Measurements from ENCODE around the gene POR. TPM values are rescaled to one million over a fixed set of nuclear protein-coding genes. Genes with fewer than 3 reads are reported as not detected.

POR gene
- total RNA-seq, 1 experiment from 2014 or later: 151 TPM

DNA sequence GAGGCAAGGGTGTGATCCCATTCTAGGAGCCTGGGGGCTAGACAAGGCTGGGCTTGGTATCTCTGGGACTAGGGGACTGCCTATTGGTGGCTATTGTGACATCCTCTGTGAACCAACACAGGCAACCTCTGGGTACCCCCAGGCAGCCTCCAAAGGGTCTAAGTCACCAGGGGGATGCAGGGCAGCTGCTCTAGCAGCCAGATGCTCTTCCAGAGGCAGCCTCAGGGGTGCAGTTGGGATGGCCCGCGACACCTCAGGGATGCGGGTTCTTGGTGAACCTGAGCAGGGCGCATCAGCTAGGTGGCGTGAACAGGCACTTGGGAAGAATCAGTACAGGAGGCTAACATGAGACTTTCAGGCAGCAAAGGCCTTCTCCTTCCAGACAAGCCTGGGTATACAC lies 81.0 kb downstream of the POR start (continued):
- TF ChIP-seq ZNF532 (CRISPR knock-in tag; IDR thresholded peaks at IDR 0.05; ENCODE audit: borderline replicate concordance) (no peak), ZNF423 (CRISPR knock-in tag; IDR thresholded peaks at IDR 0.05) (no peak)

- Mint-ChIP-seq H3K4me1 (peaks cover 9% of the 10 kb centered on the region), H3K36me3 (peaks cover 2% of the 10 kb centered on the region; the same call in 1 of the 2 replicates), H3K4me3 (no peak overlapping the region), H3K27me3 (ENCODE audit: low read depth) (no peaks in the 10 kb centered on the region), H3K27ac (peak overlapping the region; percentile 11; the same call in 1 of the 2 replicates), H3K9me3 (no peaks in the 10 kb centered on the region)
- POLR2A ChIA-PET: no interaction called here
- CTCF ChIA-PET: interaction anchor here (1.5 kb wide), 1 partner anchor 24 kb away, joined by 5 read pairs; no protein-coding TSS in a partner anchor
- TF ChIP-seq HMGA2 (CRISPR knock-in tag; IDR thresholded peaks at IDR 0.05) (no peak), NR2C2 (CRISPR knock-in tag; IDR thresholded peaks at IDR 0.05) (no peak), ZBTB43 (CRISPR knock-in tag; IDR thresholded peaks at IDR 0.05) (no peak), NFYB (CRISPR knock-in tag; conservative IDR thresholded peaks at IDR 0.05; ENCODE audit: low read depth) (no peak), TCF7 (CRISPR knock-in tag; IDR thresholded peaks at IDR 0.05; ENCODE audit: low read depth) (no peak), MAX (CRISPR knock-in tag; IDR thresholded peaks at IDR 0.05) (no peak), ELF4 (CRISPR knock-in tag; IDR thresholded peaks at IDR 0.05; ENCODE audit: low read depth) (no peak), ZNF512 (CRISPR knock-in tag; IDR thresholded peaks at IDR 0.05; ENCODE audit: borderline replicate concordance) (no peak)
- TF ChIP-seq, protein P1, sequence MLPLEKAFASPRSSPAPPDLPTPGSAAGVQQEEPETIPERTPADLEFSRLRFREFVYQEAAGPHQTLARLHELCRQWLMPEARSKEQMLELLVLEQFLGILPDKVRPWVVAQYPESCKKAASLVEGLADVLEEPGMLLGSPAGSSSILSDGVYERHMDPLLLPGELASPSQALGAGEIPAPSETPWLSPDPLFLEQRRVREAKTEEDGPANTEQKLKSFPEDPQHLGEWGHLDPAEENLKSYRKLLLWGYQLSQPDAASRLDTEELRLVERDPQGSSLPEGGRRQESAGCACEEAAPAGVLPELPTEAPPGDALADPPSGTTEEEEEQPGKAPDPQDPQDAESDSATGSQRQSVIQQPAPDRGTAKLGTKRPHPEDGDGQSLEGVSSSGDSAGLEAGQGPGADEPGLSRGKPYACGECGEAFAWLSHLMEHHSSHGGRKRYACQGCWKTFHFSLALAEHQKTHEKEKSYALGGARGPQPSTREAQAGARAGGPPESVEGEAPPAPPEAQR (CRISPR knock-in tag; IDR thresholded peaks at IDR 0.05): no peak
- TF ChIP-seq, protein P2, sequence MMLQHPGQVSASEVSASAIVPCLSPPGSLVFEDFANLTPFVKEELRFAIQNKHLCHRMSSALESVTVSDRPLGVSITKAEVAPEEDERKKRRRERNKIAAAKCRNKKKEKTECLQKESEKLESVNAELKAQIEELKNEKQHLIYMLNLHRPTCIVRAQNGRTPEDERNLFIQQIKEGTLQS (CRISPR knock-in tag; conservative IDR thresholded peaks at IDR 0.05): no peak
- TF ChIP-seq, protein P3, sequence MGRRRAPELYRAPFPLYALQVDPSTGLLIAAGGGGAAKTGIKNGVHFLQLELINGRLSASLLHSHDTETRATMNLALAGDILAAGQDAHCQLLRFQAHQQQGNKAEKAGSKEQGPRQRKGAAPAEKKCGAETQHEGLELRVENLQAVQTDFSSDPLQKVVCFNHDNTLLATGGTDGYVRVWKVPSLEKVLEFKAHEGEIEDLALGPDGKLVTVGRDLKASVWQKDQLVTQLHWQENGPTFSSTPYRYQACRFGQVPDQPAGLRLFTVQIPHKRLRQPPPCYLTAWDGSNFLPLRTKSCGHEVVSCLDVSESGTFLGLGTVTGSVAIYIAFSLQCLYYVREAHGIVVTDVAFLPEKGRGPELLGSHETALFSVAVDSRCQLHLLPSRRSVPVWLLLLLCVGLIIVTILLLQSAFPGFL (CRISPR knock-in tag; IDR thresholded peaks at IDR 0.05; ENCODE audit: borderline replicate concordance): no peak
- TF ChIP-seq, protein P4, sequence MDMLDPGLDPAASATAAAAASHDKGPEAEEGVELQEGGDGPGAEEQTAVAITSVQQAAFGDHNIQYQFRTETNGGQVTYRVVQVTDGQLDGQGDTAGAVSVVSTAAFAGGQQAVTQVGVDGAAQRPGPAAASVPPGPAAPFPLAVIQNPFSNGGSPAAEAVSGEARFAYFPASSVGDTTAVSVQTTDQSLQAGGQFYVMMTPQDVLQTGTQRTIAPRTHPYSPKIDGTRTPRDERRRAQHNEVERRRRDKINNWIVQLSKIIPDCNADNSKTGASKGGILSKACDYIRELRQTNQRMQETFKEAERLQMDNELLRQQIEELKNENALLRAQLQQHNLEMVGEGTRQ (CRISPR knock-in tag; IDR thresholded peaks at IDR 0.05): no peak
- DNase-seq (ENCODE audit: low spot score) (no peak), ATAC-seq (no peak)
Observed at GRCh38 chr7:75996476-75996875, 81.5 kb downstream of the POR start.

All from WTC11 (cell line).